HepG2 (cell line): ENCODE results near the gene CRYGA. TPM values are rescaled to one million over a fixed set of nuclear protein-coding genes. Genes with fewer than 3 reads are reported as not detected.

ENCODE experiments used
- ATAC-seq: fragments of 200-7000 bp; cut with Tn5 transposase; 3 replicates; pipeline ENCODE4 v1.9.1; 2020; ENCODE audit warnings: mild to moderate bottlenecking, moderate library complexity
- BruUV-seq: library from RNA; stranded (reverse); fragments of 400-500 nt; replicated peaks from 2 replicates; lab custom pipeline; 2021; lab: Mats Ljungman, UMichigan
- CTCF ChIA-PET: fragments of 300-600 bp; formaldehyde crosslinking; extraction: SDS; loops from one replicate; lab custom pipeline; 2021; ENCODE audit warnings: low total read pairs, inconsistent platforms, low intra/inter-chr PET ratio; lab: Yijun Ruan, JAX
- POLR2A ChIA-PET: fragments of 350-600 bp; sonication (Branson Sonifier 250); formaldehyde crosslinking; loops from one replicate; lab custom pipeline; 2020; ENCODE audit warnings: antibody characterized with exemption, inconsistent platforms; lab: Yijun Ruan, JAX
- DNase-seq: peaks from one replicate; pipeline ENCODE4 v3.0.0-alpha.2; 2015; ENCODE audit warnings: low spot score
- FAIRE-seq: peaks from 3 replicates; lab custom pipeline; 2011; peaks lifted over from hg19 to GRCh38; lab: Jason Lieb, UNC
- H2AFZ ChIP-seq: one replicate; pipeline ENCODE4 v1.6.1; 2011; ENCODE audit warnings: low read length, inconsistent platforms
- H3K27ac ChIP-seq: fragments of 300-600 bp; 3 replicates; pipeline ENCODE4 v1.8.0; 2011; ENCODE audit warnings: mixed run types, mild to moderate bottlenecking, mixed read lengths, low read length, inconsistent platforms; ENCODE audit not compliant: insufficient read depth; ENCODE audit errors: extremely low read length
- H3K27me3 ChIP-seq, 2 experiments: fragments of 200-600 bp in 1 of 2; 2 replicates in 1 of 2; 3 replicates in 1 of 2; pipeline versions ENCODE4 v1.6.0 to v1.8.0; 2011; ENCODE audit warnings: low read length in 2 of 2, mild to moderate bottlenecking in 2 of 2, moderate library complexity in 2 of 2, inconsistent platforms in 1 of 2; ENCODE audit not compliant: insufficient read depth in 2 of 2, control insufficient read depth in 1 of 2
- H3K36me3 ChIP-seq, 2 experiments: fragments of 200-600 bp in 1 of 2; replicated peaks in 1 of 2; 2 replicates in 1 of 2; 3 replicates in 1 of 2; pipeline versions ENCODE4 v1.5.1 to v1.8.0; 2011; ENCODE audit warnings: low read length in 2 of 2, inconsistent platforms in 1 of 2; ENCODE audit not compliant: insufficient read depth in 2 of 2, control insufficient read depth in 1 of 2
- H3K4me1 ChIP-seq: 2 replicates; pipeline ENCODE4 v1.5.1; 2012; ENCODE audit warnings: low read length, inconsistent platforms; ENCODE audit not compliant: insufficient read depth
- H3K4me2 ChIP-seq: 2 replicates; pipeline ENCODE4 v1.6.0; 2011; ENCODE audit warnings: low read depth, low read length, inconsistent platforms
- H3K4me3 ChIP-seq, 3 experiments: fragments of 200-600 bp in 1 of 3; sonication (generic), shearing (Covaris generic) in 1 of 3; replicated peaks in 1 of 3; 2 replicates each; pipeline ENCODE4 v1.5.1; 2011 to 2016; ENCODE audit warnings: low read length in 3 of 3, inconsistent platforms in 2 of 3, low read depth in 2 of 3, mild to moderate bottlenecking in 2 of 3, control low read depth in 1 of 3, mixed read lengths in 1 of 3; ENCODE audit not compliant: insufficient read depth in 1 of 3
- H3K79me2 ChIP-seq: one replicate; pipeline ENCODE4 v1.6.1; 2011; ENCODE audit warnings: low read length, inconsistent platforms; ENCODE audit not compliant: insufficient read depth
- H3K9ac ChIP-seq: 2 replicates; pipeline ENCODE4 v1.6.0; 2011; ENCODE audit warnings: mild to moderate bottlenecking, low read depth, low read length, inconsistent platforms; ENCODE audit not compliant: insufficient read depth
- H3K9me3 ChIP-seq: 2 replicates; pipeline ENCODE4 v1.5.1; 2012; ENCODE audit warnings: mild to moderate bottlenecking, low read length
- H4K20me1 ChIP-seq: 2 replicates; pipeline ENCODE4 v1.6.0; 2011; ENCODE audit warnings: inconsistent platforms, mild to moderate bottlenecking, low read length, moderate library complexity; ENCODE audit not compliant: insufficient read depth
- HIVEP1 ChIP-seq: sonication (generic); formaldehyde crosslinking; IDR thresholded peaks from 2 replicates; pipeline ENCODE4 v1.4.0; 2020; ENCODE audit warnings: mild to moderate bottlenecking, missing genetic modification reagents
- MEIS1 ChIP-seq: sonication (generic); formaldehyde crosslinking; IDR thresholded peaks from 2 replicates; pipeline ENCODE4 v1.9.0; 2021; ENCODE audit warnings: mild to moderate bottlenecking, missing genetic modification reagents, moderate library complexity, borderline replicate concordance
- MXD3 ChIP-seq: IDR thresholded peaks from 2 replicates; pipeline ENCODE4 v1.6.1; 2016; ENCODE audit warnings: mild to moderate bottlenecking, missing biosample characterization, missing genetic modification reagents
- NBN ChIP-seq: fragments of 450-650 bp; conservative IDR thresholded peaks from 2 replicates; pipeline ENCODE4 v1.6.1; 2017
- NFATC3 ChIP-seq: sonication (generic); formaldehyde crosslinking; IDR thresholded peaks from 2 replicates; pipeline ENCODE4 v1.5.1; 2020; ENCODE audit warnings: mild to moderate bottlenecking, missing genetic modification reagents
- NFRKB ChIP-seq: fragments of 450-650 bp; IDR thresholded peaks from 2 replicates; pipeline ENCODE4 v1.6.1; 2017
- ONECUT2 ChIP-seq: sonication (generic); formaldehyde crosslinking; IDR thresholded peaks from 2 replicates; pipeline ENCODE4 v1.4.0; 2020; ENCODE audit warnings: missing genetic modification reagents
- PHF21A ChIP-seq: sonication (generic); formaldehyde crosslinking; IDR thresholded peaks from 2 replicates; pipeline ENCODE4 v1.5.0; 2020; ENCODE audit warnings: mild to moderate bottlenecking, missing genetic modification reagents
- RCOR2 ChIP-seq: IDR thresholded peaks from 2 replicates; pipeline ENCODE4 v1.6.1; 2016; ENCODE audit warnings: missing biosample characterization, missing genetic modification reagents
- RNF219 ChIP-seq: sonication (generic); formaldehyde crosslinking; IDR thresholded peaks from 2 replicates; pipeline ENCODE4 v1.5.0; 2020; ENCODE audit warnings: mild to moderate bottlenecking, missing genetic modification reagents
- SIN3A ChIP-seq: IDR thresholded peaks from 2 replicates; pipeline ENCODE4 v1.6.1; 2011; ENCODE audit warnings: low read depth, mild to moderate bottlenecking, control low read depth, low read length, borderline replicate concordance
- ZNF251 ChIP-seq: sonication (generic); formaldehyde crosslinking; IDR thresholded peaks from 2 replicates; pipeline ENCODE4 v1.9.0; 2021; ENCODE audit warnings: mild to moderate bottlenecking, missing genetic modification reagents
- ZNF543 ChIP-seq: sonication (generic); formaldehyde crosslinking; IDR thresholded peaks from 2 replicates; pipeline ENCODE4 v1.4.0; 2020; ENCODE audit warnings: mild to moderate bottlenecking, missing genetic modification reagents
- ZNF674 ChIP-seq: sonication (generic); formaldehyde crosslinking; IDR thresholded peaks from 2 replicates; pipeline ENCODE4 v1.5.0; 2020; ENCODE audit warnings: low read depth, mild to moderate bottlenecking, missing genetic modification reagents
- ZNF768 ChIP-seq: sonication (generic); formaldehyde crosslinking; IDR thresholded peaks from 2 replicates; pipeline ENCODE4 v1.4.0; 2020; ENCODE audit warnings: missing genetic modification reagents
- WGBS: methylation state at CpG from one replicate; pipeline ENCODE4 v1.1.6; 2017; ENCODE audit warnings: low lambda C conversion rate; 5-methylcytosine and 5-hydroxymethylcytosine counted together
- in situ Hi-C: cut with HindIII; loops from 2 replicates; pipeline ENCODE4 v1.10.0; 2017; ENCODE audit warnings: low pct_unique_long_range_greater_than_20kb; ENCODE audit not compliant: extremely low pct_ligation_motif_present
- intact Hi-C: fragments of 100-400 bp; cut with micrococcal nuclease; formaldehyde crosslinking; loops from one replicate; pipeline ENCODE4 v1.10.0; 2022; ENCODE audit not compliant: unreplicated experiment
- polyA plus RNA-seq, 8 experiments: library from polyadenylated mRNA; depleted of rRNA in 3 of 8; stranded (reverse) in 7 of 8; unstranded in 1 of 8; fragments of >200 nt; fragmentation: Illumina TruSeq in 4 of 8; extraction: Trizol in 4 of 8; gene quantifications; 2 replicates each; pipeline versions ENCODE4 v1.2.1 to v1.2.3, GENCODE V29; 2011 to 2016; ENCODE audit warnings: low read depth in 4 of 8, missing spikeins in 1 of 8, mixed read lengths in 1 of 8; ENCODE audit not compliant: insufficient read depth in 1 of 8
- total RNA-seq, 5 experiments: library from RNA; depleted of rRNA; stranded (reverse); fragments of >200 nt; fragmentation: Illumina TruSeq; extraction: Trizol; gene quantifications; 2 replicates each; pipeline ENCODE4 v1.2.3, GENCODE V29; 2016; ENCODE audit warnings: low read depth in 1 of 5
- TF ChIP-seq, protein P1 (sequence below): sonication (generic); formaldehyde crosslinking; IDR thresholded peaks from 2 replicates; pipeline ENCODE4 v1.4.0; 2020; ENCODE audit warnings: mild to moderate bottlenecking, low read depth, missing genetic modification reagents

The CRYGA gene
- total and polyA plus RNA-seq, 2 of the 13 experiments (the other 11 are each of a cell fraction or from before 2014, with no cell fraction given), result not detected

DNA sequence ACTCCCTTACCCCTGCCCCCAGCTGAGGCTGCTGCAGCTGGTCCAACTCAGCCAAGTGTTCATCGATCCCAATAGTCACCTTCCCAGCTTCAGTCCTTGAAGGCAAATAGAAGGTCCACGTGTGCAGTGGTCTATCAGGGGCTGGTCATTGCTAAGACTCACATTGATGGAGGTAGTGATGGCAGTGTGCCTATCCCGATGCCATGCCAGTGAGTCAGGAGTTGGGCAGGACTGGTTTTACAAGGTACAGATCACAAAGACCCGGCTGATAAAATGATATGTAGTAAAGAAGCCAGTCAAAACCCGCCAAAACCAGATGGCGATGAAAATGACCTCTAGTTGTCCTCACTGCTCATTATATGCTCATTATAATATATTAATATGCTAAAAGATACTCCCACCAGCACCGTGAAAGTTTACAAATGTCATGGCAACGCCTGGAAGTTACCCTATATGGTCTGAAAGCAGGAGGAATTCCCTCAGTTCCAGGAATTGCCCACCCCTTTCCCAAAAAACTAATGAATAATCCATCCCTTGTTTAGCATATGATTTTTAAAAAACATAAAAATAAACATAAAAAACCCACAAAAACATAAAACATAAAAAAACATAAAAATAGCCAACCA, 29.3 kb upstream of the CRYGA start:
- Histone ChIP-seq H3K27me3 (0 out of 5 replicates have a peak, but pooled peaks cover 0 to 5% of the 10 kb centered on the region in 2 experiments), H2AFZ (no peak overlapping the region), H3K4me2 (no peak overlapping the region), H3K79me2 (no peaks in the 10 kb centered on the region), H3K9me3 (no peaks in the 10 kb centered on the region), H4K20me1 (no peaks in the 10 kb centered on the region), H3K4me1 (no peaks in the 10 kb centered on the region)
- ATAC-seq (no peak), FAIRE-seq (no peak)
- ChIA-PET POLR2A (no interaction called here), CTCF (no interaction called here)
- intact Hi-C loops, result no loop called here
- 46% methylated on average over 8 of the region's 8 CpGs for WGBS
- no peak for TF ChIP-seq ZNF768 (CRISPR knock-in tag)
- TF ChIP-seq, all 625 proteins: peak for 0
- in situ Hi-C loops, result no loop called here
- Histone ChIP-seq H3K36me3 (no peaks in the 10 kb centered on the region), H3K9ac (no peak overlapping the region), H3K4me3 (no peak overlapping the region), H3K27ac (no peak overlapping the region)
- DNase-seq, result no peak
- BruUV-seq, result no TSS peak

DNA sequence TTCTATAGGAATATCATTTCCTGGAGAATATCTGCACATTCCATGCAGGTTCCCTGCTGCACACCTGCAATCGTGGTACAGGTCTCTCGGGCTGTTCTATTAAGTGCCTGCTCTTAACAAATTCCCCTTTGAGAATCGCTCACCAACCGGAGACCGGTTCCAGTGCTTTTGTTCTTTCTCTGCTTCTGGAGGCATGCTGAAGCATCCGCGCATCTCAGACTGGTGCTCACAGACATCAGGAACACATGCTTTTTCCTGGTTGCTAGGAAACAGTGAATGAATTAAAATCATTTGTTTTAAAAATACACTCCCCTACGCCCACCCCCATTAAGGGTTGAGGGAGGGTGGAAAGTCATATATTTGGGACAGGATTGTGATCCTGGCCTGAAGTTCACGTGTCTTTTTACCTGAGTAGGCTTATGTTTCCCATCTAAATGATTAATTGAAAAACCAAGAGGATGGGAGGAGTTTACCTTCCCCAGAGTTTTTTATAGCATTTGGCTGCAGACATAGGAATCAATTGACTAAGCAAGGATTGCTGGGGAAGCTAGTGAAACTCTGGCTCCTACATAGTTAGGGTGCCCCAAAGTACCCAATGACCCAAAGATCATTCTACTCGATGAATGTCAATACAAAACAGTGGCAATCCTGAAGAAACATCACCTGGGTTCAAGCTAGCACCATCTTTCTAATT, 26.6 kb upstream of the CRYGA start, which contains the start of gene C2orf80:
C2orf80 (minus strand) TSS at position 221 of the 694 bp plus-strand sequence. CDS start 3,044 bp downstream, outside the sequence.
- Histone ChIP-seq H3K4me1 (no peaks in the 10 kb centered on the region), H3K9ac (no peak within 1 kb of the TSS), H3K9me3 (no peaks in the 10 kb centered on the region), H3K79me2 (no peaks in the 10 kb centered on the region), H3K27me3 (peaks cover 0 to 12% of the 10 kb centered on the region in 2 experiments; a peak in 1 of 5 replicates), H3K36me3 (no peaks in the 10 kb centered on the region), H4K20me1 (no peaks in the 10 kb centered on the region), H3K4me3 (no peak within 1 kb of the TSS)
- FAIRE-seq (no peak), DNase-seq (no peak)
- BruUV-seq, result no TSS peak
- CTCF ChIA-PET, result no interaction called here
- intact Hi-C loops, result no loop called here
- POLR2A ChIA-PET, result interaction anchor here (1.2 kb wide), 1 partner anchor 65 kb away, joined by 3 read pairs; the partner anchor contains the start of gene IDH1
- WGBS, result 46% methylated on average over 10 of the region's 10 CpGs
- TF ChIP-seq MXD3 (CRISPR knock-in tag) (no peak), PHF21A (CRISPR knock-in tag) (no peak), NBN (no peak), ZNF543 (CRISPR knock-in tag) (no peak), ZNF674 (CRISPR knock-in tag) (no peak), SIN3A (no peak), NFRKB (no peak), ONECUT2 (no peak), MEIS1 (CRISPR knock-in tag) (no peak), RCOR2 (CRISPR knock-in tag) (no peak), NFATC3 (CRISPR knock-in tag) (no peak), ZNF251 (CRISPR knock-in tag) (no peak), RNF219 (CRISPR knock-in tag) (no peak), HIVEP1 (CRISPR knock-in tag) (no peak)
- TF ChIP-seq, protein P1, sequence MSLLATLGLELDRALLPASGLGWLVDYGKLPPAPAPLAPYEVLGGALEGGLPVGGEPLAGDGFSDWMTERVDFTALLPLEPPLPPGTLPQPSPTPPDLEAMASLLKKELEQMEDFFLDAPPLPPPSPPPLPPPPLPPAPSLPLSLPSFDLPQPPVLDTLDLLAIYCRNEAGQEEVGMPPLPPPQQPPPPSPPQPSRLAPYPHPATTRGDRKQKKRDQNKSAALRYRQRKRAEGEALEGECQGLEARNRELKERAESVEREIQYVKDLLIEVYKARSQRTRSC (CRISPR knock-in tag), result no peak
- TF ChIP-seq, all 625 proteins: peak for 0
- no peak within 1 kb of the TSS for H3K27ac ChIP-seq
- no peak for ATAC-seq
- no peak within 1 kb of the TSS for H2AFZ ChIP-seq
- in situ Hi-C loops, result no loop called here
- no peak within 1 kb of the TSS for H3K4me2 ChIP-seq
